ENCODE measurements around the gene PACRG.

- TF ChIP-seq CTCF (IDR thresholded peaks at IDR 0.05; ENCODE audit: extremely low read depth in 1 of 2, insufficient read depth in 1 of 2, low read depth in 1 of 2, low read length in 2 of 2) (no peak), POLR2A (IDR thresholded peaks at IDR 0.05; ENCODE audit: low read depth, low read length) (no peak), GATA2 (IDR thresholded peaks at IDR 0.05; ENCODE audit: insufficient read depth, insufficient read length, low read depth, low read length) (no peak), EZH2 (IDR thresholded peaks at IDR 0.05; ENCODE audit: borderline replicate concordance, low read depth, low read length, severe bottlenecking) (no peak), POLR2AphosphoS5 (IDR thresholded peaks at IDR 0.05; ENCODE audit: insufficient read depth, low read depth, low read length) (no peak), MAX (IDR thresholded peaks at IDR 0.05; ENCODE audit: insufficient read depth, insufficient read length) (no peak), JUN (IDR thresholded peaks at IDR 0.05; ENCODE audit: borderline replicate concordance, insufficient read depth, insufficient read length, low read depth) (no peak)
Measured at GRCh38 chr6:163254341-163254835, 526.6 kb downstream of the PACRG start.
